NOMO-1 treated with DMSO at 0.1 percent for 48 hours (cell line): Measurements from ENCODE around the gene JAKMIP1.
"Not testable (repeated sequence)": the region's sequence is repeated elsewhere in the genome, so short reads cannot be mapped to it uniquely, and the experiment has no call there.

Source experiments
- DNase-seq: peaks from one replicate; lab custom pipeline; 2025; ENCODE audit not compliant: unreplicated experiment; lab: John Stamatoyannopoulos, UW

JAKMIP1 gene

GRCh38 chr4:6229671-6230501 is 29.5 kb upstream of the JAKMIP1 start:
- no peak for DNase-seq

DNA sequence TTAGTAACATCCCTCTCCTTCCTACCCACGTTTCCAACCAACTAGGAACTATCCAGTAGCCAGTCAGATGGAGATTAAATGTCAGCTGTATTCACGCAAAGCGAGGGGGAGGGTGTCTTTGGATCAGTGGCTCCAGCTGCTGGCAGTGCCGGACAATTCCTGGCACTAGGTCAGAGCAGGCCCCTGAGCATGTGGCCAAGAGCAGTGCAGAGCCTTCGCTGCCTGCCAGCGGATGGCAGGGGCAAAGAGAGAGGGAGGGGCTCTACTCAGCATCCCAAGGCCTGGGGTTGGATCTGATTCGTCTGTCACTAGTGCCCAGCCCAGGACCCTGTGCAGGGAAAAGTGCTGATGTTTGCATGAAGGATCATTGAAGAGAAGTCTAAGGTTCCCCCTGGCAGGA is 28.7 kb upstream of the JAKMIP1 start:
- DNase-seq: no peak

DNA sequence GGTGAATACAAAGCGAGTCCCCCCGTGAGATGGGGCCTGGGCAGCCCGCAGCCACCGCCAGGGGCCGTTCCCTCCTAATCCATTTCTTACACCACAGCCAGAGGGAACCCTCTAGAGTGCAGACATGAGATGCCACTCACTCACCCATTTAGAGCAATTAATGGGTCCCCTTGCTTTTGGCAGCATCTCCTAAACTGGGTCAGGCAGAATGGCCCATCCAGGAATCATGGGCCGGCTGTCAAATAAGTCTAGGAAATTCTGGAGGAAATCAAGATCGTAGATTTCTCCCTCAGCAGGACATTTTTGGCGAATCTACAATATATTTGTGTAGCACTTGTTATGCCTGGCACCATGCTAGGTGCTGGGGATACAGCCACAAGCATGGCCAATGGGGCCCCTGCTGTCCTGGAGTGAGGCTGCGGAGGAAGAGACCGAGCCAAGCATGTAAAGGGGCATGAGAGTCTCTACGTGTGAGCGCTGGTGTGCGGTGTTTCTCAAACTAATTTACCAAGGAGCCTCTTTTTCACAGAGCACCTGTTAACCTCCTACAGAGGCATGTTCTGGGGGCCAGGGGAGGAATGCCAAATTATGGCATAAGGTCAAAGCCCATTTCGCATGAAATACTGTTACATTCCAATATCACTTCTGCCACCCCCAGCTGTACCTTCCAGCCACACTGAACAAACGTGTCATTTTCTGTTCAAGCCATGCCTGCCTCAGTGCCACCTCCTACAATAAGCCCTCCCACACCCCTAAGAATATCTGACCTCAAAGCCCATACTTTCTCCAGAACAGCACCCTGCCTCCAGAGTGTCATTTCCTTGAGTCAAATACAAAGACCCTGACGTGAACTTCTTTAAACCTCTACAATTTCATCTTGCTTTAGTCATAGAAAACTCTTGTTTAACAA is 28.1 kb upstream of the JAKMIP1 start:
- DNase-seq: no peak

DNA sequence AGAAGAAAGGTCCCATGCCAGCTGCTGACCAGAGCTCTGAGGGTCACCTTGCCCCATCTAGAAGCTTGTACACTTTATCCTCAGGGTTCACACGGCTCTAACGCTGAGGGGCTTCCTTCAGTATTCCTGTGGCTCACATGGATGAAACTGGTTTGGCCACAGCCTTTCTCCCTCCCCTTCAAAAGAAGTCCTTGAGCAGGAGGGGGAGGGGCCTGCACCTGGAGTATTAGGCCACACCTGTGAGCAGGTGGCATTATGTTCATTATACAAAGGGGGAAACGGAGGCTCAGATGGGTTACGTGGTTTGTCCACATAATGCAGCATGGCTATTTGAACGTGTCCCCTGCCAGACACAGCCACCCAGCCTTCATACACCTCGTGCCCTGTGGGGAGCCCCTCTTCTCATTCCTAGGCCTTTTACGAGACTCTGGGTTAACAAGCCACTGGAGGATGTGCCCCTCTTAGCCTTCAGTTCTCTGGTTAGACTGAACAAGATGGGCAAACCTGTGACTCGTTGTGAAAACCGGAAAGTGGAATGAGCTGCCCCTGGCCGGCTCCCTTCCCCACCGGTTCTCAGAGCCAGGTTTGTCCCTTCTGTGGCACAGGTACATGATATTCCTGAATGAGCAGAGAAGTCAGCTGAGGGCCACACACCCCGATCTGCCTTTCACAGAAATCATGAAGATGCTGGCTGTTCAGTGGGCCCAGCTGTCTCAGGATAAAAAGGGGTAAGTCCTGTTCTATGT is 27.2 kb upstream of the JAKMIP1 start:
- DNase-seq: no peak

- no peak for DNase-seq
Observed at GRCh38 chr4:6226506-6226905, 26.2 kb upstream of the JAKMIP1 start.

GRCh38 chr4:6225469-6225868 is 25.1 kb upstream of the JAKMIP1 start:
- DNase-seq: no peak

DNA sequence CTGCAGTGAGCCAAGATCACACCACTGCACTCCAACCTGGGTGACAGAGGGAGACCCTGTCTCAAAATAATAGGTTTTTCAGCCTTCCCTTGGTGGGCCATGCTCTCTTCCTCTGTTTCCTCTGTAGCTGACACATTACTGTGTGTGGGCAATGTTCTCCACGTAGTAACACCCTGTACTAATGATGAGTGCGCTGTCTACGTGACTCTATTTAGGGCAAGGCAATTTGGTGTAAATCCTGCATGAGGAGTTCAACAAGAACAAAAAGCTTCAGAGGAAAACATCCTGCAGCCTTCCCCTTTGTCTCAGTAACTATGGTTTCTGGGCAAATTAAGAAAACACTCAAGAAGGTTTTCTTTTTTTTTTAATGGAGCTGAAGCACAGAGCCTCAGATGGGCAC is 24.4 kb upstream of the JAKMIP1 start:
- no peak for DNase-seq

DNA sequence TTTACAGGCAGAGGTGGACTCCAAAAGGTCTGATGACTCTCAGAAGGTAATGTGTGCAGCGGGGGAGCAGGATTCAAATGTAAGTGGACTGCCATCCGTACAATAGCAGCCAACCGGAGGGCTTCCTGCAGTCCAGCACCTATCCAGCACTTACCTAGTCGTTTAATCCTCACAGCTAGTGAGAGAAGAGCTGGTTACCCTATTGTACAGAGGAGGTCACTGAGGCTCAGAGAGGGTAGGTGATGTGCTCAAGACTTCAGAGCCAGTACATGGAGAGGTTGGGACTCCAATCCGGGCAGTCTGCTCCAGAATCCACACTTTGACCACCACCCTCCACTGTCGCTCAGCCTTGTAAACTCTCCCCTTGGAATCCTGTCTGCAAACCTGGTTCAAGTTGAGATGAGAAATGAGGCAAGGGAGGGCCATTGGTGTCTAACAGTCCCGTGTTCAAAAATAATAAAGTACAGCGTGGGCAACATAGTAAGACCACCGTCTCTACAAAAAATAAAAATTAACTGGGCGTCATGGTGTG is 22.5 kb upstream of the JAKMIP1 start:
- no peak for DNase-seq

DNA sequence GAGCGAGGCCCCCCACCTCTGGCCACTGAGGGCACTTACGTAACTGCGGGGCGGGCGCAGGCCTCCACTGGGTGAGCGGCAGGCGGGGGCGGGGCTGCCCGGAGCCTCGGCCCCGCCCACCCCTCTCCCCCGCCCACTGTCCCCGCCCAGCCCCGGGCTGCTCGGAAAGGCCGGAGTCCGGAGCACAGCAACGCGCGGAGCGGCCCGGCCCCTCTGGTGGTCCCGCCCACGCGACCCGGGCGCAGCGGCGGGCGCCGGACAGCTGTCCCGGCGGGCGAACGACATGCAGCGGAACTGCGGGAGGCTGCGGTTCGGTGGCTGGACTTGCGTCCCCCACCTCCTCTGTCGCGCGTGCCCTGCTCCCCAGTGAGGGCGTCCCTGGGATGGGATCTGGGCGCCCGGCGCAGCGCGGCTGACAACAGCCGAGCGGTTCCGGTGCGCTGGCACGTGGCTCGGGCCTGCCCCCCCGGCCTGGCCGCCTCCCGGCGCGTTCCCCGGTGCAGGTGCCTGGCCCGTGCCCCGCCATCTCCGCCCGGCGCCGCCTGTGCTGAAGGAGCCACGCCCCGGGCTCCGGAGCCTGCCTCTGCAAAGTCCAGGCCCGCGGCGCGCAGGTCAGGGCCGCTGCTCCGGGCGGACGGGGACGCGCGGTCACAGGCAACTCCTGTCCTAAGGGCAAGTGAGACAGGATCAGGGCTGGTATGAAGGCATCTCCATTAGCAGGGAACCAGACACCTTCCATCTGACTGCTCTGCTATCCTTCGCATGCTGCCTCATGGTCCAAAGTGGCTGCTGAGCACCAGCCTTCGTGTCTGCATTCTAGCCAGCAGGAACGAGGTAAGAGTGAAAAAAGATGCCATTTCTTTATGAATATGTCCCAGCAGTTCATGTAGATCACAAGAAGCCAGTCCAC is 21.8 kb upstream of the JAKMIP1 start:
- DNase-seq: no peak

DNA sequence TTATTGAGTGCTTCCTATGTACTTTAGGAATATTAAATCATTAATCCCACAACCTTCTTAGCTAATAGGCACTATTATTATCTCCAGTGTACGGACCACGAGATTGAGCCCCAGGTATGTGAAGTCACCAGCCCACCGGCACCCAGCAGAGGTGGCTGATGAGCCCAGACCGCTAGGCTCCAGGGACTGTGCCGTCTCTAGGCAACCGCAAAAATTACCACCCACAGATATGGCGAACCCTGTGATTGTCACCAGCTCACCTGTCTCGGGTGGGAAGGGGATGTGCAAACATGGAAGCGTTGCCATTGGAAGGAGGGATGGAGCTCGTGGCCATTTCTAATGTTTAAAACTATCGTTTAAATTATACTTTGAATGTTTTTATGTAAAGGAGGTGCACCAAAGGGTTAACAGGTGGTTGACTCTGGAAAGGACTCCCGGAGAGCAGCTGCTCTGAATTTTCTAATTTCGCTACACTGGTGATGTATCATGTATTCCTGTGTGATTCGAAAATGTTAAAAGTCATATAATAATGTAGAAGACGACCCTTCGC is 21.0 kb upstream of the JAKMIP1 start:
- DNase-seq: no peak

GRCh38 chr4:6217716-6218381 is 17.5 kb upstream of the JAKMIP1 start:
- DNase-seq: peak; percentile 26

GRCh38 chr4:6216588-6216987 is 16.2 kb upstream of the JAKMIP1 start:
- DNase-seq: no peak

GRCh38 chr4:6209921-6210320 is 9.6 kb upstream of the JAKMIP1 start:
- no peak for DNase-seq

DNA sequence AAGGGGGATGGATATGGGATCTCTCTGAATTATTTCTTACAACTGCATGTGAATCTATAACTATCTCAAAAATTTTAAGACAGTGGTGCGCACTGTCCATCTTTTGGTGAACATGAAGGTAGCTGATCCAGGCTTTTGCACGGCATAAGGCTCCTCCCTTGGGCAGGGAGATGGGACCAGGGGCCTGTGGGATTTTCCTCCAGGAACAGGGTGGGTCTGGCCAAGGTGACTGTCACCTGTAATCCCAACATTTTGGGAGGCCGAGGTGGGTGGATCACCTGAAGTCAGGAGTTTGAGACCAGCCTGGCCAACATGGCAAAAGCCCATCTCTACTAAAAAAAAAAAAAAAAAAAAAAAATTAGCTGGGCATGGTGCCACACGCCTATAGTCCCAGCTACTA is 8.9 kb upstream of the JAKMIP1 start:
- not testable (repeated sequence) for DNase-seq

GRCh38 chr4:6208416-6208815 is 8.1 kb upstream of the JAKMIP1 start:
- no peak for DNase-seq

GRCh38 chr4:6207602-6208001 is 7.3 kb upstream of the JAKMIP1 start:
- DNase-seq: no peak

DNA sequence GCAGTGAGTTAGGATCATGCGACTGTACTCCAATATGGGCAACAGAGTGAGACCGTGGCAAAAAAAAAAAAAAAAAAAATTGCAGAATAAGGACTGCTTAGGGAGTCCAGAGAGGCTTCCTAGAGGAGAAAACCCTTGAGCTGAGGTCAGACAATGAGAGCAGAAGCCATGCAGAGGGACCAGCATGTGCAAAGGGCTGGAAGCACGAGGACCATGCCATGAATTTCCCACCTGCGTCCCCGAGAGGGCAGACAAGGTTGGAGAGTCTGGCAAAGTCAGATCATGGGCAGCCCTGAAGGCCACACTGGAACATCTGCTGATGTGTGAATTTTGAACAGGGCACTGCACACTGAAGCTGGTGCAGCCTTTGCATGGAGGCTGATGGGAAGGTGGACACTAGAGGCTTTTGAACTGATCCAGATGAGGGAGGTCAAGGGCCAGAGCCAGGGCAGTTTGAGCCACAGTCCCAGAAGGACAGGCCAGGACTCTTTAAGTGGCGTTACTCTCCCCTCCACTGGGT is 6.5 kb upstream of the JAKMIP1 start:
- DNase-seq: no peak

GRCh38 chr4:6205973-6206372 is 5.6 kb upstream of the JAKMIP1 start:
- DNase-seq: no peak

GRCh38 chr4:6205567-6205931 is 5.2 kb upstream of the JAKMIP1 start:
- DNase-seq: no peak
